ENCODE measurements around the gene SLC38A3. TPM values are rescaled to one million over a fixed set of nuclear protein-coding genes. Genes with fewer than 3 reads are reported as not detected.

The SLC38A3 gene
- total RNA-seq, 2 donors from 2014 or later: 2.4 to 7.9 TPM

DNA sequence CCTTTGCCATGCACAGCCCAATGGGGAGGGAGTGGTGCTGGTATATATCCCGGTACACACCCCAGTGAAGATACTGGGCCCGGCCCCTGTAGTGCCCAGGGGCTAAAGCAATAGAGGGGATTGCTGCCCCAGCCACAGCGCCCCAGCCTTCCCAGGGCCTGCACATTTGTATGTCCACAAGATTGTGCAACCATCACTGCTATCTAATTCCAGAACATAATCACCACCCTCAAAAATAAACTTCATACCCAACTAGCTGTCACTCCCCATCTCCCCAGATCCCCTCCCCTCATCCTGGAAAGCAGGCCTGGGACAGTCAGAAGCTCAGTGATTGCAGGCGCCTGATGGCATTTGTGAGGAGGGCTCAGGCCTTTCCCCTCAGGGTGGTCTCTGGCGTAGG lies 44.4 kb downstream of the SLC38A3 start:
- peak; percentile 57 for DNase-seq (ENCODE audit: low spot score)
- no peak for TF ChIP-seq CTCF (IDR thresholded peaks at IDR 0.05)
- no peak overlapping the region for H3K4me3 ChIP-seq
- H3K4me1 ChIP-seq: peaks cover 0 to 100% of the 10 kb centered on the region in 2 donors
- H3K27ac ChIP-seq: peak overlapping the region; percentile 88 to 95
- no peaks in the 10 kb centered on the region for H3K9me3 ChIP-seq
- peaks cover 27% of the 10 kb centered on the region for H3K36me3 ChIP-seq
- no peaks in the 10 kb centered on the region for H3K27me3 ChIP-seq

- Histone ChIP-seq H3K36me3 (peaks cover 32% of the 10 kb centered on the region), H3K9me3 (no peaks in the 10 kb centered on the region), H3K27ac (peak overlapping the region; percentile 88 to 95), H3K4me3 (no peak overlapping the region), H3K27me3 (no peaks in the 10 kb centered on the region), H3K4me1 (peaks cover 0 to 100% of the 10 kb centered on the region in 2 donors)
- DNase-seq (ENCODE audit: low spot score): no peak
- TF ChIP-seq CTCF (IDR thresholded peaks at IDR 0.05): no peak
Measured at GRCh38 chr3:50250514-50250913, 45.4 kb downstream of the SLC38A3 start.

DNA sequence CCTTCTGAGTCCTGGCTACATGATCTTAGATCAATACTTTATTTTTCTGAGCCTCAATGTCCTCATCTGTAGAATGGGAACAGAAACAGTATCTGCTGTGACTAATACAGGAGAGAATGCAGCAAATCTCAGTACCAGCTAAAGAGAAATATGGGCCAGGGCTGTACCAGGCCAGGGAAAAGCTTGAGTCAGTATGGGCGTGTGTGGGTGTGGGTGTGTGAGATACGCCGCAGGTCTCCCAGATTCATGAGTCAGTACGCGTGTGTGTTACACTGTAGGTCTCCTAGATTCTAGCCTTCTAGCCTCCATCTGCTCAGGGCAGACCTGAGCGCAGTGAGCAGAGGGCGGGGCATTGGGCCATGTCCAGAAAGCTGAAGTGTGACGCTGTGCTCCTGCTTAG lies 46.1 kb downstream of the SLC38A3 start:
- Histone ChIP-seq H3K9me3 (no peaks in the 10 kb centered on the region), H3K4me3 (no peak overlapping the region), H3K4me1 (peaks cover 0 to 100% of the 10 kb centered on the region in 2 donors), H3K27me3 (no peaks in the 10 kb centered on the region), H3K36me3 (peaks cover 38% of the 10 kb centered on the region), H3K27ac (peak overlapping the region; percentile 88 to 95)
- TF ChIP-seq CTCF (IDR thresholded peaks at IDR 0.05): no peak
- peak; percentile 59 for DNase-seq (ENCODE audit: low spot score)

- Histone ChIP-seq H3K27ac (peak overlapping the region; percentile 88 to 95), H3K4me3 (no peak overlapping the region), H3K36me3 (peaks cover 59% of the 10 kb centered on the region), H3K27me3 (no peaks in the 10 kb centered on the region), H3K9me3 (no peaks in the 10 kb centered on the region), H3K4me1 (peaks cover 0 to 85% of the 10 kb centered on the region in 2 donors)
- no peak for TF ChIP-seq CTCF (IDR thresholded peaks at IDR 0.05)
- DNase-seq (ENCODE audit: low spot score): peak; percentile 91
Measured at GRCh38 chr3:50254577-50255250, 49.6 kb downstream of the SLC38A3 start.

DNA sequence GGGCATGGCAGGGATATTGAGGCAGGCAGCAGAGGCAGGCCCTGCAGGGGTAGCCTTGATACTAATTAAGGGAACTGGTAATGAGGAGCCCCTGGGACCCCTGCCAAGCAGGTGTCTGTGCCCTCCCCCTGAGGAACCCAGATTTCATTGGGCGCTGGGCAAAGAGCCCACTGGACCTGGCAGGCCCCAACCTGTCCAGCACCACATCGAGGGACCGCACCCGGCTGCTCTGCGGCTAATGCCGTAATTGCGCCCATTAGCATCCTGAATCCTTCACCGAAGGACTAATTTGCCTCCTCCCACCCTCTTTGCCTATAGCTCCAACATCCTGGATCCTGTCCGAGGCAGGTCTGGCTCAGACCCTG lies 50.2 kb downstream of the SLC38A3 start:
- Histone ChIP-seq H3K36me3 (peaks cover 59% of the 10 kb centered on the region), H3K27me3 (no peaks in the 10 kb centered on the region), H3K27ac (peak overlapping the region; percentile 88 to 95), H3K4me3 (no peak overlapping the region), H3K4me1 (peaks cover 0 to 82% of the 10 kb centered on the region in 2 donors), H3K9me3 (no peaks in the 10 kb centered on the region)
- no peak for TF ChIP-seq CTCF (IDR thresholded peaks at IDR 0.05)
- DNase-seq (ENCODE audit: low spot score): peak; percentile 58
